Measurements from ENCODE around the gene RANGRF.
"Not testable (repeated sequence)": the region's sequence is repeated elsewhere in the genome, so short reads cannot be mapped to it uniquely, and the experiment has no call there.

Gene RANGRF, protein sequence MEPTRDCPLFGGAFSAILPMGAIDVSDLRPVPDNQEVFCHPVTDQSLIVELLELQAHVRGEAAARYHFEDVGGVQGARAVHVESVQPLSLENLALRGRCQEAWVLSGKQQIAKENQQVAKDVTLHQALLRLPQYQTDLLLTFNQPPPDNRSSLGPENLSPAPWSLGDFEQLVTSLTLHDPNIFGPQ

DNA sequence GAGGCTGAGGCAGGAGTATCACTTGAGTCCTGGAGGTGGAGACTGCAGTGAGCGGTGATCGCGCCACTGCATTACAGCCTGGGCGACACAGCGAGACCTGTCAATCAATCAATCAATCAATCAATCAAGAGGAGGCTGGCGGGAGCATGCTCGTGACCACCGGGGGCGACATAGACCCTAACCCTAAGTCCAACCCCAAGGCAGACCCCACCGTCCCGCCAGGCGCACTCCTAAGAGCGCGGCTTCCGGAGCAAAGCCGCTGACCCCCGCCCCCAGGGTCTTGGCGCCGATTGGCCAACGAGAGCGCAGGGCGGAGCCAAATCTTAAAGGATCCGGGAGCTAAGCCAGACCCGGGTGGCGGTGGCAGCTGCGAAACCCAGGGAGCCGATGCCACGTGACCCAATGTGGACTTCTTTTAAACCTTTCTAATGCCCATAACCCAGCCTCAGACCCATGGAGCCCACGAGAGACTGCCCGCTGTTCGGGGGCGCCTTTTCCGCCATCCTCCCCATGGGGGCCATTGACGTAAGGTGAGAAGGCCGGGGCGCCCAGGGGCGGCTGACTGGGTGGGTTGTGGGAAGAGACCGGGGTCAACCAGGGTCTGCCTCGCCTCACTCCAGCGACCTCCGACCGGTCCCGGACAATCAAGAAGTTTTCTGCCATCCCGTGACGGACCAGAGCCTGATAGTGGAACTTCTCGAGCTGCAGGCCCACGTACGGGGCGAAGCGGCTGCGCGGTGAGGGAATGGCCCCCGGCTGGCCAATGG is at the start of gene RANGRF:
RANGRF (plus strand) TSS at position 335 of the 767 bp plus-strand sequence; CDS start at position 454, 119 bp downstream.
- DNase-seq (ENCODE audit: low read depth, low spot score): no peak

DNA sequence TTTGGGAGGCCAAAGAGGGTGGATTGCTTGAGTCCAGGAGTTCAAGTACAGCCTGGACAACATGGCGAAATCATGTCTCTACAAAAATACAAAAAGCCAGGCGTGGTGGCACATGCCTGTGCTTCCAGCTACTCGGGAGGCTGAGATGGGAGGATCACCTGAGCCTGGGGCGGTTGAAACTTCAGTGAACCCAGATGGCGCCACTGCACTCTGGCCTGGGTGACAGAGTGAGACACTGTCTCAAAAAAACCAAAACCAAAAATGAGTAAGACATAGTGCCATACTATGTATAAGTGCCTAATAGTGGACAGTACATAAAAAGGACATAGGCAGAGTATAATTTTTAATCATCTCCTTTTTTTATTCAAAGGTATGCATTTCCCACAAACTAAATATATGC is 44.6 kb upstream of the RANGRF start:
- no peak for DNase-seq (ENCODE audit: low read depth, low spot score)

DNA sequence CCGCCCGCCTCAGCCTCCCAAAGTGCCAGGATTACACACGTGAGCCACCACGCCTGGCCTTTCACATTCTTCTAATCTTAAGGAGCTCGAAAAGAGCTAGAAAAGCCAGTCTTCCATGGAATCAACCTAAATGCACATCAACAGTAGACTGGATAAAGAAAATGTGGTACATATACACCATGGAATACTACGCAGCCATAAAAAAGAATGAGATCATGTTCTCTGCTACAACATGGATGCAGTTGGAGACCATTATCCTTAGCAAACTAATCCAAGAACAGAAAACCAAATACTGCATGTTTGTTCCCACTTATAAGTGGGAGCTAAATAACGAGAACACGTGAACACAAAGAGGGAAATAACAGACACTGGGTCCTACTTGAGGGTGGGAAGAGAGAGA is 43.7 kb upstream of the RANGRF start:
- DNase-seq (ENCODE audit: low read depth, low spot score): no peak

DNA sequence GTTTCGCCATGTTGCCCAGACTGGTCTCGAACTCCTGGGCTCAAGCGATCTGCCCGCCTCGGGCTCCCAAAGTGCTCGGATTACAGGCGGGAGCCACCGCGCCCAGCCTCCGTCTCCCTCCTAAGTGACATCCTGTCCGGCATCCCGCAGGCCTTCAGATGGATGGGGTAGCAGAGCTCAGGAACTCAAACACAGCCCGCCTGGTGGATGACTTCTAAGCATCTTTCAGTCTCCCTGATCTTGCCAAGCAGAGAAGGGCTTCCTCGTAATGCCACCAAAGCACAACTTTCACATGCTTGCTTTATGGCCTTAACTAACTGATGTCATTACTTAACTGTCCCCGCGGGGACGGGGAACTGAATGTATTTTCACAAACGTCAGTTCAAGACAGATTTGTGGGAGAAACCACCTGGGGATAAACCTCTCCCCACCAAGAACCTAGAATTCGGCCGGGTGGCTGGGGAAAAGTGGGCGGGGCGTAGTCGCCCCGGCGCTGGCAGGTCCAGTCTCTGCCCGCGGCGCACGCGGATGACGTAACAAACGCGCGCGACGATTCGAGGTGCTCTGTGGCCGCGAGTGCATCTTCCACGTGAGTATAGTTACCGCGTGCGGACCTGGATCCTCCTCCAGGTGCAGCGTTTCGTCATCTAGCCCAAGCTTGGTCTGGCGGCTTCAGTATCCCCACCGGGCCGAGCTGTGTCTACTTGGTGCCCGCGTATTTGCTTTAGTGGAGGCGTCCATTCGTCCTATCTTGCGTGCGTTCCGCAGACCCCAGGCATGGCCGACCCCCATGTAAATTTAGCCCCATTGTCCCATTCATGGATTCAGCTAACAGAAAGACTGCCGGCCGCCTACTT is 39.5 kb upstream of the RANGRF start, which contains the start of gene PFAS:
PFAS (plus strand) TSS at position 539 of the 857 bp plus-strand sequence. CDS start 4,649 bp downstream, outside the sequence.
- DNase-seq (ENCODE audit: low read depth, low spot score): peak; percentile 52

DNA sequence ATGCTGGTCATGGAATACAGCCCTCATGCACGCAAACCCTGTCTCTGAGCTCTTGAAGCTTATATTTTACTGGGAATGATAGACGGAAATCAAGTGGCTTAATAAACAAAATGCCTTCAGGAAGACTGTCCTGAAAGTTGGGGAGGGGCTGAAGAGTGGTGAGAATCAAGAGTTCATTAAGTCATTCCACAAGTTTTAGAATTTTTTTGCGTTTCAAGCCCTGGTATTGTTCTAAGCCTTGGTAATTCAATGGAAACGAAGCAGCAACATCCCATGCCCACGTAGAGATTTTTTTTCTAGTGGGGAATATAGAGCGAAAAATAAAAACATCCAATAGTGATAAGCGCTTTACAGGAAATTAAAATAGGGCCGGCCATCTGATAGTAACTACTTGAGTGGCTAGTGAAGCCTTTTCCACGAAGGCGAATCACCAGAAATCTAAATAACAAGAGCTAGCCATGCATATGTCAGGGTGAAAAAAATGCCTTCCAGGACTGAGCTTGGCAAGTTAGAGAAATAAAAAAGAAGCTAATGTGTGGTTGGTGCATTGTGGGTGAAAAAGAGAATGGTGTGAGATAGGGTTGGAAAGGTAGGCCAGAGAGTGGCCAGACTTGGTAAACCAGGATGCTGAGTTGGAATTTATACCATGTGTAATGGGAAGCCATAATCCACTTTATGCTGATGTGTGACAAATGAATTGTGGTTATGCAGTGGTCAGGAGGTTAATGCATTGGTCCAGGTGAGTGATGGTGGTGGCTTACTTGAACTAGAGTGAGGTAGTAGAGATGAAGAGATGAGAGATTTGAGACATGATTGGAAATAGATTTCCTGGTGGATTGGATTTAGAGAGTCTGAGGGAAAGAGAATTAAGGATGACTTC is 38.6 kb upstream of the RANGRF start:
- DNase-seq (ENCODE audit: low read depth, low spot score): no peak

DNA sequence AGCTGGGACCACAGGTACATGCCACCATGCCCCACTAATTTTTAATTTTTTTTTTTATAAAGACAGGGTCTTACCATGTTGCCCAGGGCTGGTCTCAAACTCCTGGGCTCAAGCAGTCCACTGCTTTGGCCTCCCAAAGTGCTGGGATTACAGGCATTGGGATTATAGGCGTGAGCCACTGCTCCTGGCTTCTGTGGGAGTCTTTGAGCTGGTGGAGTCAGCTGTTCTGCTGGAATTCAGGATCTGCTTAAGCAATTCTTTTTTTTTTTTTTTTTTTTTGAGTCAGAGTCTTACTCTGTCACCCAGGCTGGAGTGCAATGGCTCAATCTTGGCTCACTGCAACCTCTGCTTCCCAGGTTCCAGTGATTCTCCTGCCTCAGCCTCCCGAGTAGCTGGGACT is 37.1 kb upstream of the RANGRF start:
- not testable (repeated sequence) for DNase-seq (ENCODE audit: low read depth, low spot score)

DNA sequence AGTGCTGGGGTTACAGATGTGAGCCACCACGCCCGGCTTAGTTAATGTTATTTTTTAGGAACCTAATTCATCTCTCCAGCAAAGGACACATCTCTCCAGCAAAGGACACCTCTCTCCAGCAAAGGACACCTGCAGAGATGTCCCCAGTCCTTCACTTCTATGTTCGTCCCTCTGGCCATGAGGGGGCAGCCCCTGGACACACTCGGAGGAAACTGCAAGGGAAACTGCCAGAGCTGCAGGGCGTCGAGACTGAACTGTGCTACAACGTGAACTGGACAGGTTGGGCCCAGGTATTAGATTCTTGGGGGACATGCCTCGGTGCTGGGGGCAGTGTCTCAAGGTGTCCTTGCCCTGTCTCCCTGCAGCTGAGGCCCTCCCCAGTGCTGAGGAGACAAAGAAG is 34.7 kb upstream of the RANGRF start:
- DNase-seq (ENCODE audit: low read depth, low spot score): no peak

DNA sequence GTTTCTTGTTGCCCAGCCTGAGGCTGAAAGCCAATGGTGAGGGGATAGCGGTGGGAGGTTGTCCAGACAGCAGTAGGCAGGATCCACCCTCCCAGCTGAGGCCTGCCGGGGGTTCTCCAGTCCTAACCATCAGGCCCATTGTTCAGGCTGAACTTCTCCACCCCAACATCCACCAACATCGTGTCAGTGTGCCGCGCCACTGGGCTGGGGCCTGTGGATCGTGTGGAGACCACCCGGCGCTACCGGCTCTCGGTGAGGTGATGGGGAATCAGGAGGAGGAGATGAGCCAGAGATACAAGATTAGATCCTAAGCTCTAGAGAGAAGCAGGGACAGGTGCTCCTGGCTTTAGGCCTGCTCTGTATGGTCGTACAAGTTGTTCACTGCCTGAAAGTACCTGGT is 33.6 kb upstream of the RANGRF start:
- no peak for DNase-seq (ENCODE audit: low read depth, low spot score)

DNA sequence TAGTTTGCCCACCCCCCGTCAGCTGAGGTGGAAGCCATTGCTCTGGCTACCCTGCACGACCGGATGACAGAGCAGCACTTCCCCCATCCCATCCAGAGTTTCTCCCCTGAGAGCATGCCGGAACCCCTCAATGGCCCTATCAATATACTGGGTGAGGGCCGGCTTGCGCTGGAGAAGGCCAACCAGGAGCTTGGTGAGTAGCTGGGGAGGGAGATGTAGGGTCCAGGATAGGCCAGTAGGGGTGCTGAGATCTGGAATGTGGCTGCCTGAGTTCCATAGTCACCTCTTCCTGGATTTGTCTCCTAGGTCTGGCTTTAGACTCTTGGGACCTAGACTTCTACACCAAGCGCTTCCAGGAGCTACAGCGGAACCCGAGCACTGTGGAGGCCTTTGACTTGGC is 33.0 kb upstream of the RANGRF start:
- no peak for DNase-seq (ENCODE audit: low read depth, low spot score)

DNA sequence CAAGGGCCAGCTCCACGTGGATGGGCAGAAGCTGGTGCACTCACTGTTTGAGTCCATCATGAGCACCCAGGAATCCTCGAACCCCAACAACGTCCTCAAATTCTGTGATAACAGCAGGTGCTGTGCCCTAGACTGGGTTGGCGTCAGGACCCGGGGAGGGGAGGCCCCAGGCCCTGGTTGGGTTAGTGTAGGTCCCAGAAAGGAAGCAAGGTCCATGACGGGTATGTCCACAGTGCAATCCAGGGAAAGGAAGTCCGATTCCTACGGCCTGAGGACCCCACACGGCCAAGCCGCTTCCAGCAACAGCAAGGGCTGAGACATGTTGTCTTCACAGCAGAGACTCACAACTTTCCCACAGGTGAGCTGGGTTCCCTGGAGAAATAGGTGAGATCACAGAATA is 32.2 kb upstream of the RANGRF start:
- DNase-seq (ENCODE audit: low read depth, low spot score): no peak

DNA sequence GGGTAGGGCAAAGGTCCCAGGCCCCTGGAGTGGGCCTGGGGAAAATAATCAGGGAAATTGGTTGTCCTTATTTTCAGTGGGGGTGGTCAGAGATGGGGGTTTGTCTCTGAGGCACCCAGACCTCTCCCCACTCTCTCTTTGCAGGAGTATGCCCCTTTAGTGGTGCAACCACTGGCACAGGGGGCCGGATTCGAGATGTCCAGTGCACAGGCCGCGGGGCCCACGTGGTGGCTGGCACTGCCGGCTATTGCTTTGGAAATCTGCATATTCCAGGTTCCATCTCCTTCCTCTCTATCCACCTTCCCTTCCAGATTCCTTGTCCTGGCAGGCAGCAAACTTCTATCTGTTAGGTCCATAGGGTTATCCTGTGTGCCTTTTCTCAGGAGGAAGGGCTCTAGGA is 31.8 kb upstream of the RANGRF start:
- no peak for DNase-seq (ENCODE audit: low read depth, low spot score)

DNA sequence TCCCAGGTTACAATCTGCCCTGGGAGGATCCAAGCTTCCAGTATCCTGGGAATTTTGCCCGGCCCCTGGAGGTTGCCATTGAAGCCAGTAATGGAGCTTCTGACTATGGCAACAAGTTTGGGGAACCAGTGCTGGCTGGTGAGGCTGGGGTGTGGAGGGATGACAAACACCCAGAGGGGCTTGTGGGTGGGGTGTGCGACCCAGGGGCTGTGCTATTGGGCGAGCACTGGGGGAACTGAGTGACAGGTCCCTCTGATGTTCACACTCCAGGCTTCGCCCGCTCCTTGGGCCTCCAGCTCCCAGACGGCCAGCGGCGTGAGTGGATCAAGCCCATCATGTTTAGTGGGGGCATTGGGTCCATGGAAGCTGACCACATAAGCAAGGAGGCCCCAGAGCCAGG is 30.7 kb upstream of the RANGRF start:
- no peak for DNase-seq (ENCODE audit: low read depth, low spot score)

DNA sequence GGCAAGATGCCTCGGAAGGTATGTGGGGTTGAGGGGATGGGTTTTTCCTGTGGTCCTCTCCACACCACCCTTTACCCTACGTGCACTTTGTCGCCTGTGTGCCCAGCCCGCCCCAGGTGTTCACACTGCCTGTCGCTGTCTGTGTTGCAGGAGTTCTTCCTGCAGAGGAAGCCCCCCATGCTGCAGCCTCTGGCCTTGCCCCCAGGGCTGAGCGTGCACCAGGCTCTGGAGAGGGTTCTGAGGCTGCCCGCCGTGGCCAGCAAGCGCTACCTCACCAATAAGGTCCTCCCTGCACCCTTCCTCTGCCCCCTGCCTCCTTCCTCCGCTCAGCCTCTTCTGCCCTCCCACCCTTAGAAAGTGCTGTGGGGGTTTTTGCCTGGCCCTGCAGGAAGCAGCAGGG is 24.1 kb upstream of the RANGRF start:
- no peak for DNase-seq (ENCODE audit: low read depth, low spot score)

DNA sequence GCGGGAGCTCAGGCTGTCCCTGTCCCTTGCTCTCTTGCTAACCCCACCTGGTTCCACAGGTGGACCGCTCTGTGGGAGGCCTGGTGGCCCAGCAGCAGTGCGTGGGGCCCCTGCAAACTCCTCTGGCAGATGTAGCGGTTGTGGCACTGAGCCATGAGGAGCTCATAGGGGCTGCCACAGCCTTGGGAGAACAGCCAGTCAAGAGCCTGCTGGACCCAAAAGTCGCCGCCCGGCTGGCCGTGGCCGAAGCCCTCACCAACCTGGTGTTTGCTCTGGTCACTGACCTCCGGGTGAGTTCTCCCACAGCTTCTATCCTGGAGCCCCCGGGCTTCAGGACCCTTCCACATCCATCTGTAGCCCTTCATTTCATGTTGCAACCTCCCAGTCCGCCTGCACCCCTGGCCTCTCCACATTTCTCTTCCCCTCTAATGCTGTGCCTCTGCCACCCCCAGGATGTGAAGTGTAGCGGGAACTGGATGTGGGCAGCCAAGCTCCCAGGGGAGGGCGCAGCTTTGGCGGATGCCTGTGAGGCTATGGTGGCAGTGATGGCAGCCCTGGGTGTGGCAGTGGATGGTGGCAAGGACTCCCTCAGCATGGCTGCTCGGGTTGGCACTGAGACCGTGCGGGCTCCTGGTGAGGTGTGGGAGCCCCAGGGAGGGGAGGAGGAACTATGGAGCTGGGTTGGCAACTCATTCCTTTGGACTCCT is 23.5 kb upstream of the RANGRF start:
- no peak for DNase-seq (ENCODE audit: low read depth, low spot score)

DNA sequence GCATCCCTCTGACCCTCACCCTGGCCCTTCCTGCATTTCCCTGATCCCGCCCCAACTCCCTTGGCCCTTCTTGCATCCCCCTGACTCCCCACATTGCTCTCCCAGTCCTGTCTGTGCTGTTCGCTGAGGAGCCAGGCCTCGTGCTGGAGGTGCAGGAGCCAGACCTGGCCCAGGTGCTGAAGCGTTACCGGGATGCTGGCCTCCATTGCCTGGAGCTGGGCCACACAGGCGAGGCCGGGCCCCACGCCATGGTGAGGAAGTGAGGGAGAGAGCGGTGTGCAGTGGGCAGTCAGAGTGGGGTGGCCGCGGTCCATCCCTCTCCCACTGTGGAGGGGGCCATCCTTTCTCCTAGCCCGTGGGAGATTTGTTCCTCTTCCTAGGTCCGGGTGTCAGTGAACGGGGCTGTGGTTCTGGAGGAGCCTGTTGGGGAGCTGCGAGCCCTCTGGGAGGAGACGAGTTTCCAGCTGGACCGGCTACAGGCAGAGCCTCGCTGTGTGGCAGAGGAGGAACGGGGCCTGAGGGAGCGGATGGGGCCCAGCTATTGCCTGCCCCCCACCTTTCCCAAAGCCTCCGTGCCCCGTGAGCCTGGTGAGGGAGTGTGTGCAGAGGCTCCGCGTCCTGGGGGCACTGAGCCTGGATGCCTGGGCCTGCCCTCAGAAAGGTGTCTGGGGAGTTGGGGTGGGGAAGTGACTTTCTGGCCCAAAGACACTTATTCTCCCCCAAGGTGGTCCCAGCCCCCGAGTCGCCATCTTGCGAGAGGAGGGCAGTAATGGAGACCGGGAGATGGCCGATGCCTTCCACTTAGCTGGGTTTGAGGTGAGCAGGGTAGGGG is 21.6 kb upstream of the RANGRF start:
- no peak for DNase-seq (ENCODE audit: low read depth, low spot score)

DNA sequence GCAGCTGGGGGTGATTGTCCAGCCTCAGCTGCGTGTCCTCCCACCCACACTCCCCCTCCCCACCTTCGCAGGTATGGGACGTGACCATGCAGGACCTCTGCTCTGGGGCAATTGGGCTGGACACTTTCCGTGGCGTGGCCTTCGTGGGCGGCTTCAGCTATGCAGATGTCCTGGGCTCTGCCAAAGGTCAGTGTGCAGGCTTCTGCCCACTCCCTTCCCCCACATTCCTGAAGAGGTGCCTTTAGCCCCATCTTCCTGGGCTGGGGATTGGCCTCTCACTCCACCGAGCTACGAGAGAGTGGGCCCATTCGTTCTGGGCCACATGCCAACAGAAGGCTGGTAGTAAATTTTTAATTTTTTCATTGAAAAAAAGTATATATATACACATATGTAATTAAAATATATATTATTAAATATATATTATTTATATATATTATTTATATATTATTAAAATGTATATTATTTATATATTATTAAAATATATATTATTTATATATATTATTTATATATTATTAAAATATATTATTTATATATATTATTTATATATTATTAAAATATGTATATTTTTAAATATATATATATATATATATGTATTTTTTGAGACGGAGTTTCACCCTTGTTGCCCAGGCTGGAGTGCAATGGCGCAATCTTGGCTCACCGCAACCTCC is 20.9 kb upstream of the RANGRF start:
- DNase-seq (ENCODE audit: low read depth, low spot score): no peak

DNA sequence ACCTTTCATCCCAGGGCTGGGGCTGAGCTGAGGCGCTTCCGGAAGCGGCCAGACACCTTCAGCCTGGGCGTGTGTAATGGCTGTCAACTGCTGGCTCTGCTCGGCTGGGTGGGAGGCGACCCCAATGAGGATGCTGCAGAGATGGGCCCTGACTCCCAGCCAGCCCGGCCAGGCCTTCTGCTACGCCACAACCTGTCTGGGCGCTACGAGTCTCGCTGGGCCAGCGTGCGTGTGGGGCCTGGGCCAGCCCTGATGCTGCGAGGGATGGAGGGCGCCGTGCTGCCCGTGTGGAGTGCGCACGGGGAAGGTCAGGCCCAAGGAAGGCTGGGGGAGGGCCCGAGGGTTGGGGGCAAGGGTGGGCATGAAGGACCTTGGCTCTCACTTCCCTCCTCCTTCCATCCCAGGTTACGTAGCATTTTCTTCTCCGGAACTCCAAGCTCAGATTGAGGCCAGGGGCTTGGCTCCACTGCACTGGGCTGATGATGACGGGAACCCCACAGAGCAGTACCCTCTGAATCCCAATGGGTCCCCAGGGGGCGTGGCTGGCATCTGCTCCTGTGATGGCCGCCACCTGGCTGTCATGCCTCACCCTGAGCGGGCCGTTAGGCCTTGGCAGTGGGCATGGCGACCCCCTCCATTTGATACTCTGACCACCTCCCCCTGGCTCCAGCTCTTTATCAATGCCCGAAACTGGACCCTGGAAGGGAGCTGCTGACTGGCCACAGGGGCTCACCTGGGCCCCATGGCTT is 19.7 kb upstream of the RANGRF start:
- DNase-seq (ENCODE audit: low read depth, low spot score): no peak

DNA sequence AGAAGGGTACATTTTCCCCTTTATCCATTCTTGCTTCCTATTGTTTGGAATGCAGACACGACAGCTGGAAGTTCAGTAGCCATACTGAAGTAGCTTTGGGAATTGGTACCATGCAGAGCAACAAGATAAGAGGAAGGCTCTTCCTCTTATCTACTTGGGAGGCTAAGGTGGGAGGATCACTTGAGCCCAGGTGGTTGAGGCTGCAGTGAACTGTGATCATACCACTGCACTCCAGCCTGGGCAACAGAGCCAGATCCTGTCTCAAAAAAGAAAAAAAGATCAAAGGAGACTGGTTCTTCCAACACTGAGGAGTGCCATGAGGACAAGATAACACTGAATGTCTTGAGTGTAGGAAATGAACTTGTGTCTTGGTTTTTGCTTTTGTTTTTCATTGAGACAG is 16.0 kb upstream of the RANGRF start:
- DNase-seq (ENCODE audit: low read depth, low spot score): no peak

Measured in iPS DF 19.7 (cell line).